HG02588 (cell line): Measurements from ENCODE around the gene TAS2R7.
"Not testable (repeated sequence)": the region's sequence is repeated elsewhere in the genome, so short reads cannot be mapped to it uniquely, and the experiment has no call there.

Experiments used
- ATAC-seq: cut with Tn5 transposase; IDR thresholded peaks from one replicate; pipeline ENCODE4 v1.9.1; 2021; ENCODE audit warnings: mild to moderate bottlenecking, moderate library complexity; ENCODE audit not compliant: unreplicated experiment

TAS2R7 gene

GRCh38 chr12:10802587-10802986 lies at the start of gene TAS2R7:
Gene TAS2R7, minus strand, starts transcription at chr12:10802627. Its CDS starts 57 bp downstream, at chr12:10802570.
- no peak for ATAC-seq

DNA sequence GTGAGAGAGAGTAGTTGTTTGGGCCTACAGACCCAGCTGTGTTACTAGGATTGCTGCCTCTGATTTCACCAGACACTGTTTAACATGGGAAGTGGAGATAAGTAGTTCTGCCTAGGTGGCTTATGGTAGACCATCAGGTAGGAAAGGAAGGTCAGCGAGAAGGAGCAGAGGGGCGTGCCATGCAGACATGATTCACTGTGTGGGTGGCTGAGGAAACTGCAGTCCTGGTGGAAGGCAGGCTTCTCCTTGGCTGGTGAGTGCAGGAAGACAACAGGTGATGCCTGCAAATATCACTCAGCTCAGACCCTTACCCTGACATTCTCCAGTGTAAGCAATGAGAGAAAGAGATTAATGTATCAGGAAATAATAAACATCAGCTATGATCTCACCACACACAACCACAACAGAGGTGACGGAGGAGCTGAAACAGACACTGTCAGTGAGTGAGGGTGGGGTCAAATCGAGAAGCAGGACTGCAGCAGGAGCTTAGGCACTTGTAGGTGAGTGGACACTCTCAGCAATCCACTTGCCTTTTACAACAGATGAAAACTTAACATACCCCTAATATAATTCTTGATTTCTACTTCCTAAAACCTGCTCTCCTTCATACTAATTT lies 48.9 kb upstream of the TAS2R7 start:
- no peak for ATAC-seq

DNA sequence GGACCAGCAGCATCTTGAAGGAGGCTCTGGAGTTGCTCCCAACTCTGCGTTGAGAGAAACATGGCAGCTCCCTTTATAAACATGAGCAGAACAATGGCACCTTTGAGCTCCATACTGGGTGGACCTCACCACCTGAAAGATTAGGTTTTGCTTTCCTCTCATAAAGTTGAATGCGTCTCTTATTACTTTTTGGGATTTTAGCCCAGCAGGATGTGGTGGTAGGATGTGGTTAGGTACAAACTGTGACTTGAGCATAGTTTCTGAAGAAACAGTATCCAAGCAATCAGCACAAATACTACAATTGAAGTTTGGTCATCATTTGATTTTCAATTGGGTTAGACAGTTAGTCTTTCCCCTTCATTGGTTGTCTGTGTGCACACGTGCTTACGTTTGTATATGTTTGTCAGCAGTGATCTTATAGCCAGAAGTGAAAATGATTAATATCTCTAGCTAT lies 47.0 kb upstream of the TAS2R7 start, which contains the start of gene PRR4:
Gene PRR4 (minus strand): TSS at position 51 of the 454 bp plus-strand sequence. CDS start 38 bp downstream, at position 13.
- no peak for ATAC-seq

DNA sequence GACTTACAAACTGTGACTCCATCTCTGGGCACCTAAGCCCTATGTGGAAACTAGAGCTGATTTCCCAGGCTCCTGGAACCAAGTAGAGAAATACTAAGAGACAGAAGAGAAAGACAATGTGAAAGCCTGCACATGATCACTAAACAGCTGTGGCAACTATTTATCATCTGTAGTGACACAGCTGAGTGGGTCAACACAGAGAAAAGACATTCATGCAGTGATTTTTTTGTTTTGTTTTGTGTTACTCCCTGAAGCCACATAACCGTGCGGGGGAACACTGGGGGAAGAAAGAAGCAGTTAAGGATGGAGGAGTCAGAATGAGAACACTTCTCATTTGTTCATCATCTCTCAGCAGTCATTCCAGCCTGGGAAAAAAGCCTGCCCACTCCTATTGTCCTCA lies 45.3 kb upstream of the TAS2R7 start:
- no peak for ATAC-seq

DNA sequence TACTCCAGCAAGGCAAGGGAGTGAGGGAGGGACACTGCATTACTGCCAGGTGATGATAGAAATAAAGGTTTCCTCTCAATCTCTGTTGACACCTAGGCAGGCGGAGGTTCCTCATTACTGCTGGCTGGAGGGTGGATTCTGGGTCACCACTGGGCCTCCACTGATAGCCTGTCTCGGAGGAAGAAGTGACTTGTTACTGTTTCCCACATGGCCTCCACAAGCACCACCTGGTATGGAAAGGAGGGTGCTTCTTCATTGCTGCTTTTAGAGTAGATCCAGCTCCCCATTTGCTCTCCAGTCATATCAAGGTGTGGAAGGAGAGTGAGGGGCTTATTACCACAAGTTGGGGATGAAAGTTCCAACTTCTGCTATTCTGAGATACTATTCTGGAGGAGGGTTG lies 40.4 kb upstream of the TAS2R7 start:
- no peak for ATAC-seq

DNA sequence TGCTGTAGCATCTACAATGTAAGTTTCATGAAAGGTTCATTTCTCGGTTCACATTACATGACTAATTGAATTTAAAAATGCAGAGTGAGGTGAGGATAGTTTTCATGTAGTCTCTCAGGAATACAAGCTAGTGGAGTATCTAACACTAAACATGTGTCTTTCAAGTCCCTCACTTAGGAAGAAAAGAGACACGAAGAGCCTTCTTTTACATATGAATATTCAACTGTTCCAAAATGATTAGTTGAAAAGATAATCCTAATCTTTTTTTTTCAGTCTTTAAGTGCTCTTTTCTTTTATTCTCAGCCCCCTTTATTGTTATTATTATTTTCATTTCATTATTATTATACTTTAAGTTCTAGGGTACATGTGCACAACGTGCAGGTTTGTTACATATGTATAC lies 36.0 kb upstream of the TAS2R7 start:
- no peak for ATAC-seq

- no peak for ATAC-seq
Observed at GRCh38 chr12:10829994-10830393, 27.6 kb upstream of the TAS2R7 start.

- ATAC-seq: no peak
Observed at GRCh38 chr12:10826258-10826657, 23.8 kb upstream of the TAS2R7 start, which contains the start of gene TAS2R10. Gene TAS2R10, minus strand, starts transcription at chr12:10826358. Its CDS starts 89 bp downstream, at chr12:10826269.

GRCh38 chr12:10824957-10825356 lies 22.5 kb upstream of the TAS2R7 start:
- ATAC-seq: no peak

- no peak for ATAC-seq
Observed at GRCh38 chr12:10811883-10812536, 9.6 kb upstream of the TAS2R7 start.

GRCh38 chr12:10810068-10810467 lies 7.6 kb upstream of the TAS2R7 start, which contains the start of gene TAS2R9:
Gene TAS2R9, minus strand, starts transcription at chr12:10810168. Its CDS starts 93 bp downstream, at chr12:10810075.
- ATAC-seq: no peak

DNA sequence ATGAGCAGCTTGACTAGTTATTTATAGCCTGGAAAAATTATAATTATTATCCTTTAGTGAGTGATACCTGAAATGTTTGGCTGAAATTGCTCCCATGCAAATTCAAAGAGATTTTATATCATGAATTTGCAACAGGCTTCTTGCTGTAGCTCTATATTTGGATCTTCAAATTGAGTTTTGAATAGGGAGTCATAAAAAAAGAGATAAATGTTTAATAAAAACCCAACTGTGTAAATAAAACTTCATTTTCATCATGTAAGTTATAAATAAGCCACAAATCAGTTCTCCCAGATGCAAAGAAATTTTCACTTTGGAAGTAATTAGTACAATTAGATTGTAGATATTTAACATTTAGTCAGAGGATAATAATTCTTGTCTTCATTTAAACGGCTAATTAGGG lies 4.8 kb upstream of the TAS2R7 start, which contains the start of gene TAS2R8:
Gene TAS2R8 (minus strand): TSS at position 101 of the 400 bp plus-strand sequence. CDS start 306 bp downstream, outside the sequence.
- no peak for ATAC-seq

DNA sequence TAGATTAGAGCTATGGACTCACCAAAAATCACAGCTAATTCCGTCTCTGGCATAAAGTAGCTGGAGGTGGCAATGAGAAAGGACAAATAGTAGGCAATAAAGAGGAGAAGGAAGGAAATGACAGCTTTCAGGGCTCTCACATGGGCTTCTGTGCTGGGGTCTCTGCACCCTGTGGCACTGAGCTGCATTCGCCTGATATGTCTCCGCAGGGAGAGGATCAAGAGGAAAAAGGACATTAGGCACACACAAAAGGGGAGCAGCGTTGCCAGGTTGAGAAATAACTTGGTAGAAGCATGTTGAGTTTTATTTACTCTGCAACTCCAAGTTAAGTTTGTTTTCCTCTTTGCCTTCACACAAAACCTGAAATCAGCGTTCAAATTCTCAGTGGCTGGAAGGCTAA lies 686 bp downstream of the TAS2R7 start:
- no peak for ATAC-seq

GRCh38 chr12:10794222-10794621 lies 8.2 kb downstream of the TAS2R7 start:
- no peak for ATAC-seq

DNA sequence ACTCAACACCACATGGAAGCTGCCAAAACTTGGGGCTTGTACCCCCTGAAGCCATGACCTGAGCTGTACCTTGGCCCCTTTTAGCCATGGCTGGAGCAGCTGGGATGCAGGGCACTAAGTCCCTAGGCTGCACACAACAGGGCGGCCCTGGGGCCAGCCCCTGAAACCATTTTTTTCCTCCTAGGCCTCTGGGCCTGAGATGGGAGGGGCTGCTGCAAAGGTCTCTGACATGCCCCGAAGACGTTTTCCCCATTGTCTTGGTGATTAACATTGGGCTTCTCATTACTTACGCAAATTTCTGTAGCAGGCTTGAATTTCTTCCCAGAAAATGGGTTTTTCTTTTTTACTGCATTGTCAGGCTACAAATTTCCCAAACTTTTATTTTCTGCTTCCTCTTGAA lies 10.7 kb downstream of the TAS2R7 start:
- ATAC-seq: not testable (repeated sequence)

DNA sequence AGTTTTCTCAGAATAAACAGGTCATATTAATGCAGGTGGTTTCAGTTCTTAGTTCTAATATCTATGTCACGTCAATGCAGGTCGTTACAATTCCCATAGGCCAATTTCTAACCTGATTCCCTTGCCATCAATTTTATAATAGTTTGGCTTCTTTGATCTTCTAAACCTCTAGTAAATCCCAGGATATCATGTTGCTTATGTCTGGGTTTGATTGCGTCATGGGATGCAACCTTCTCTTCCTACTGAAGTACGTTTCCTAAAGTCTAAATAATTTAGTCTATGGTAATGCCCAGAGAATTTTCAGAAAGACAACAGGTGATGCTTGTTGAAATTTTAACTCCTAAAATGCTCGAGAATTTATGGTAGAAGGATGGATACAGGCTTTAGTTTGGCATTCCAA lies 19.2 kb downstream of the TAS2R7 start:
- no peak for ATAC-seq

DNA sequence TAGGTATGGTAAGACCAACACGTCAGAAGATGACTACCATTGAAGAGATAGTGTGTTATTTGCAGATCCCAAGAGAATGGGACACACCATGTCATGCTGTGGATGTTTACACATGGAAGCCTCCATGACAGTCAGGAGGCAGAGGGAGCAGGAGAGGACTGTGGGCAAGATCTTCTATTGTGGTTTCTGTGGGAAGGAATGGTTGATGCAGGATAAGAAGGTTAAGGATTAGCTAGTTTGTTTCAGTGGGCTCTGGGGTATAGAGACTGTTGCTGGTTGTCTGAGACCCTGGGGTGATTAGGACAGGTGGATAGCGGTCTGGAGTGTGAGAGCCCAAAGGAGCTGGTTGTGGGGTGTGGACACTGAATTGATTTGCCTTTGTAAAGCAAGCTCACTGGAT lies 23.3 kb downstream of the TAS2R7 start:
- no peak for ATAC-seq

GRCh38 chr12:10771132-10771733 lies 31.2 kb downstream of the TAS2R7 start:
- no peak for ATAC-seq

DNA sequence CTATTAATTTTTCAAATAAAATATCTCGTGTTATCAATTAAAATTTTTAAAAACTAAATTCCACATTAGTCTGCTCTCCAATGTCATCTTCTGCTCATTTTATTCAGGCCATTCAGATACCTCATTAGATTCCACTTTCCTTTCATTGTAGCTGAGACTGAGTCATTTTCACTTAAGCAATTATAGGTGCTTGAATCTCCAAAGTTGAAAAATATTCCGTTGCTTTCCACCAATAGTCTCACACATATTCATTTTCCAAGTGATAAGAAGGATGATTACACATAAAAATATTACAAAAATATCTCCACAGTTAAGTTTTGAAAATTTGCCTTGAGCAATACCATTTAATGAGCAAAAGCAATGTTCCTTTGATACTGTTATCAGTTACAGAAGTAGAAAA lies 42.8 kb downstream of the TAS2R7 start:
- ATAC-seq: no peak

GRCh38 chr12:10756194-10756593 lies 46.2 kb downstream of the TAS2R7 start:
- ATAC-seq: no peak

GRCh38 chr12:10753059-10753458 lies 49.4 kb downstream of the TAS2R7 start:
- ATAC-seq: no peak
